Breast epithelium (tissue), 4 donors: Measurements from ENCODE around the gene ADIPOR2. TPM values are rescaled to one million over a fixed set of nuclear protein-coding genes. Genes with fewer than 3 reads are reported as not detected.

Experiments used
- DNase-seq, 2 donors: peaks; one replicate each; pipeline ENCODE4 v3.0.0-alpha.2; 2019; ENCODE audit warnings: low spot score in 2 of 2
- H3K27ac ChIP-seq, 2 donors: fragments of 200-600 bp; sonication (generic) in 1 of 2; one replicate each; pipeline ENCODE4 v1.5.1; 2016 to 2019; ENCODE audit warnings: mild to moderate bottlenecking in 1 of 2
- H3K27me3 ChIP-seq, 2 donors: fragments of 200-600 bp; sonication (generic) in 1 of 2; one replicate each; pipeline versions ENCODE4 v1.5.1 to v1.6.0; 2017 to 2019; ENCODE audit warnings: control low read depth in 1 of 2, mild to moderate bottlenecking in 1 of 2
- H3K36me3 ChIP-seq: fragments of 200-600 bp; one replicate; pipeline ENCODE4 v1.5.1; 2019
- H3K4me1 ChIP-seq, 2 donors: fragments of 200-600 bp; sonication (generic); one replicate each; pipeline ENCODE4 v1.5.1; 2016 to 2019; ENCODE audit warnings: control low read depth in 1 of 2
- H3K4me3 ChIP-seq, 3 donors: fragments of 200-600 bp; sonication (generic); 1 replicate in 2 of 3; 2 replicates in 1 of 3; pipeline ENCODE4 v1.5.1; 2016 to 2019; ENCODE audit warnings: mild to moderate bottlenecking in 3 of 3, moderate library complexity in 2 of 3
- H3K9me3 ChIP-seq, 2 donors: fragments of 200-600 bp; sonication (generic) in 1 of 2; one replicate each; pipeline ENCODE4 v1.5.1; 2016 to 2019; ENCODE audit warnings: control low read depth in 1 of 2
- POLR2A ChIP-seq: fragments of 450-650 bp; IDR thresholded peaks from one replicate; pipeline ENCODE4 v1.6.1; 2016; ENCODE audit warnings: antibody characterized with exemption, mild to moderate bottlenecking, moderate library complexity
- POLR2AphosphoS5 ChIP-seq, 3 donors: sonication (generic); formaldehyde crosslinking; IDR thresholded peaks; one replicate each; pipeline ENCODE4 v1.6.1; 2017; ENCODE audit warnings: antibody characterized with exemption in 3 of 3
- intact Hi-C: fragments of 100-400 bp; cut with DNase I; formaldehyde crosslinking; loops from one replicate; pipeline ENCODE4 v1.15.1; 2023; ENCODE audit warnings: low total_unique reads
- total RNA-seq, 3 donors: library from RNA; depleted of rRNA; stranded (reverse); fragments of >200 nt; gene quantifications; one replicate each; pipeline ENCODE4 v1.1.0, GENCODE V29; 2016
- TF ChIP-seq, protein P1 (sequence below), 3 donors: fragments of 450-650 bp; IDR thresholded peaks; one replicate each; pipeline ENCODE4 v1.5.1; 2016 to 2017; ENCODE audit warnings: antibody characterized with exemption in 3 of 3, mild to moderate bottlenecking in 3 of 3, moderate library complexity in 3 of 3

The ADIPOR2 gene
- total RNA-seq, 3 donors from 2014 or later = 44.3 to 58.2 (median 48.8) TPM

DNA sequence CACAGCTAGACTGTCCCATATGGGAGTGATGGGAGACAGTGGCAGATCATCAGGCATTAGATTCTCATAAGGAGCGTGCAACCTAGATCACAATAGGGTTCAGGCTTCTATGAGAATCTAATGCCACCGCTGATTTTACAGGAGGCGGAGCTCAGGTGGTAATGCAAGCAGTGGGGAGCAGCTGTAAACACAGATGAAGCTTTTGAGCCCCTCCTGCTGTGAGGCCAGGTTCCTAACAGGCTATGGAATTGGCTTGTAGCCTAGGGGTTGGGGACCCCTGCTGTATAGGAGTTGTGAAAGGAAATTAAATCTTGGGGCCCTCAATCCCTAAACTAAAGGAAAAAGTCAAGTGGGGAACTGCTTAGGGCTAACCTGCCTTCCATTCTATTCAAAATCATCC is 29.6 kb downstream of the ADIPOR2 start:
- Histone ChIP-seq H3K36me3 (no peaks in the 10 kb centered on the region), H3K27me3 (no peaks in the 10 kb centered on the region), H3K4me3 (no peak overlapping the region), H3K27ac (no peak overlapping the region), H3K9me3 (no peaks in the 10 kb centered on the region), H3K4me1 (no peaks in the 10 kb centered on the region)
- TF ChIP-seq, protein P1, sequence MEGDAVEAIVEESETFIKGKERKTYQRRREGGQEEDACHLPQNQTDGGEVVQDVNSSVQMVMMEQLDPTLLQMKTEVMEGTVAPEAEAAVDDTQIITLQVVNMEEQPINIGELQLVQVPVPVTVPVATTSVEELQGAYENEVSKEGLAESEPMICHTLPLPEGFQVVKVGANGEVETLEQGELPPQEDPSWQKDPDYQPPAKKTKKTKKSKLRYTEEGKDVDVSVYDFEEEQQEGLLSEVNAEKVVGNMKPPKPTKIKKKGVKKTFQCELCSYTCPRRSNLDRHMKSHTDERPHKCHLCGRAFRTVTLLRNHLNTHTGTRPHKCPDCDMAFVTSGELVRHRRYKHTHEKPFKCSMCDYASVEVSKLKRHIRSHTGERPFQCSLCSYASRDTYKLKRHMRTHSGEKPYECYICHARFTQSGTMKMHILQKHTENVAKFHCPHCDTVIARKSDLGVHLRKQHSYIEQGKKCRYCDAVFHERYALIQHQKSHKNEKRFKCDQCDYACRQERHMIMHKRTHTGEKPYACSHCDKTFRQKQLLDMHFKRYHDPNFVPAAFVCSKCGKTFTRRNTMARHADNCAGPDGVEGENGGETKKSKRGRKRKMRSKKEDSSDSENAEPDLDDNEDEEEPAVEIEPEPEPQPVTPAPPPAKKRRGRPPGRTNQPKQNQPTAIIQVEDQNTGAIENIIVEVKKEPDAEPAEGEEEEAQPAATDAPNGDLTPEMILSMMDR (IDR thresholded peaks at IDR 0.05) = no peak
- no peak for TF ChIP-seq POLR2AphosphoS5 (IDR thresholded peaks at IDR 0.05)
- no peak for TF ChIP-seq POLR2A
- intact Hi-C loops = no loop called here
- DNase-seq = no peak

DNA sequence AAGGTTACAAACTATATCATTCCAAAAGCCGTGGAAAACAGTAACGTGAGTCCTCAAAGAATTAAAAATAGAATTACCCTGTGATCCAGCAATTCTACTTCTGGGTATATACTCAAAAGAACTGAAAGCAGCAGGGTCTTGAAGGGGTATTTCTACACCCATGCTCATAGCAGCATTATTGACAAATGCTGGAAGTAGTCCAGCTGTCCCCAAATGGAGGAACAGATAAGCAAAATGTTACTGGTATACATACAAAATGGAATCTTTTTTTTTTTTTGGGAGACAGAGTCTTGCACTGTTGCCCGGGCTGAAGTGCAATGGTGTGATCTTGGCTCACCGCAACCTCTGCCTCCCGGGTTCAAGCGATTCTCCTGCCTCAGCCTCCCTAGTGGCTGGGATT is 32.9 kb downstream of the ADIPOR2 start:
- H3K27me3 ChIP-seq = no peaks in the 10 kb centered on the region
- TF ChIP-seq POLR2AphosphoS5 (IDR thresholded peaks at IDR 0.05) = no peak
- TF ChIP-seq POLR2A = no peak
- TF ChIP-seq, protein P1 (IDR thresholded peaks at IDR 0.05) = no peak
- no peak overlapping the region for H3K4me3 ChIP-seq
- H3K36me3 ChIP-seq = no peaks in the 10 kb centered on the region
- H3K27ac ChIP-seq = no peak overlapping the region
- intact Hi-C loops = no loop called here
- no peak for DNase-seq
- no peaks in the 10 kb centered on the region for H3K4me1 ChIP-seq
- H3K9me3 ChIP-seq = no peaks in the 10 kb centered on the region

DNA sequence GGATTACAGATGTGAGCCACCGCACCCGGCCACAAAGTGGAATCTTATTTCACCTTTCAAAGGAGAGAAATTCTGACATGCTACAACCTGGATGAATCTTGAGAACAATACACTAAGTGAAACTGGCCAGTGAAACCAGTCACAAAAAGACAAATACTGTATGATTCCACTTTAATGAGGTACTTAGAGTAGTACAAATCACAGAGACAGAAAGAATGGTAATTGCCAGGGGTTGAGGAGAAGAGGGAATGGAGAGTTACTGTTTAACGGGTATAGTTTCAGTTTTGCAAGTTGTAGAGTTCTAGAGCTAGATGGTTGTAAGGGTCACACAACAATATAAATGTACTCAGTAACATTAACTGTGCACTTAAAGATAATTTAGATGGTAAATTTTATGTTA is 33.4 kb downstream of the ADIPOR2 start:
- Histone ChIP-seq H3K4me3 (no peak overlapping the region), H3K36me3 (no peaks in the 10 kb centered on the region), H3K27me3 (no peaks in the 10 kb centered on the region), H3K4me1 (no peaks in the 10 kb centered on the region), H3K27ac (no peak overlapping the region), H3K9me3 (no peaks in the 10 kb centered on the region)
- TF ChIP-seq, protein P1 (IDR thresholded peaks at IDR 0.05) = no peak
- no peak for TF ChIP-seq POLR2A
- no peak for TF ChIP-seq POLR2AphosphoS5 (IDR thresholded peaks at IDR 0.05)
- no peak for DNase-seq
- intact Hi-C loops = no loop called here

DNA sequence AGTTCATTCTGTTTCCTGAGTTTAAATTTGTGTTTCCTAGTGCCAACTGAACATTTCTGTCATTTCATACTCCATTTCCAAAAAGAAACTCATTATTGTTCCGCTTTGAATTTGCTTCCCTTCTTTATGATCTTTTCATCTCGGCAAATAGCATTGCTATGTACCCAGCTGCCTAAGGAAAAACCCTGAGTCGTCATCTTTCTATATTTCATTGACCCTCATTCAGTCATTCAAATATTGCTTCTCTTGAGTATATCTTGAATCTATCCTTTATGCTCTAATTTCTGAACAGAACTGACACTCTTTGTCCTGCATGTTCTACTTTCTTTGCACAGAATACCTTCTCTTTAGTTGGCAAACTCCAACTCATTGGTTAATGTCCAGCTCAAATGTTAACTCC is 35.9 kb downstream of the ADIPOR2 start:
- Histone ChIP-seq H3K9me3 (no peaks in the 10 kb centered on the region), H3K4me3 (no peak overlapping the region), H3K27ac (no peak overlapping the region), H3K27me3 (no peaks in the 10 kb centered on the region), H3K4me1 (no peaks in the 10 kb centered on the region), H3K36me3 (no peaks in the 10 kb centered on the region)
- intact Hi-C loops = no loop called here
- no peak for DNase-seq
- TF ChIP-seq POLR2A = no peak
- TF ChIP-seq, protein P1 (IDR thresholded peaks at IDR 0.05) = no peak
- no peak for TF ChIP-seq POLR2AphosphoS5 (IDR thresholded peaks at IDR 0.05)

DNA sequence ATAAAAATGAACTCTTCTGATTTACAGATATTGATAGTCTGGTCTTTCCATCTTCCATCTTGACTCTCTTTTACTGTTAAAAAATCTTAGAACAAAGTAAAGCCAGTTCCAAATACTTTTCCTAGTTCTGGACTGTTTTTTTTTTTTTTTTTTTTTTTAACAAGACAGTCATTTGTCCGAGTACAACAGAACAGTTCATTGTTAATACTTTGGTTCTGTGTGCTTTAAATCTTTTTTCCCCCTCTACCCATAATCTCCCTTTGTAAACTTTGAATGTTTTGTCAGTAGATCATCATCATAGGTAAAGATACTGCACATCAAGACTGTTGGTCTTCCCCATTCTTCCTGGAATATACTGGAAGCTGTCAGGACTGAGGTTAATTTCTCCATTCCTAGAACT is 38.0 kb downstream of the ADIPOR2 start:
- no peak for TF ChIP-seq POLR2A
- no peak for TF ChIP-seq POLR2AphosphoS5 (IDR thresholded peaks at IDR 0.05)
- TF ChIP-seq, protein P1 (IDR thresholded peaks at IDR 0.05) = no peak
- Histone ChIP-seq H3K27ac (no peak overlapping the region), H3K9me3 (no peaks in the 10 kb centered on the region), H3K36me3 (no peaks in the 10 kb centered on the region), H3K4me1 (no peaks in the 10 kb centered on the region), H3K4me3 (no peak overlapping the region), H3K27me3 (no peaks in the 10 kb centered on the region)
- intact Hi-C loops = no loop called here
- no peak for DNase-seq
